Epithelial cell of proximal tubule (primary cell): ENCODE results near the gene ACTRT2. TPM values are rescaled to one million over a fixed set of nuclear protein-coding genes. Genes with fewer than 3 reads are reported as not detected.

ENCODE experiments used
- DNase-seq: peaks from one replicate; pipeline ENCODE4 v3.0.0-alpha.2; 2011; ENCODE audit warnings: low read depth
- H3K4me3 ChIP-seq: 2 replicates; pipeline ENCODE4 v1.5.1; 2011; ENCODE audit warnings: low read depth, mild to moderate bottlenecking, low read length
- CTCF ChIP-seq: conservative IDR thresholded peaks from 2 replicates; pipeline ENCODE4 v1.5.1; 2012; ENCODE audit warnings: low read depth, mild to moderate bottlenecking, low read length
- total RNA-seq: library from RNA; depleted of rRNA; stranded (reverse); fragments of >200 nt; gene quantifications from 2 replicates; pipeline ENCODE4 v1.2.3, GENCODE V29; 2015

The ACTRT2 gene
- total RNA-seq, 1 donor from 2014 or later: not detected

GRCh38 chr1:3056641-3057040, 35.4 kb downstream of the ACTRT2 start:
- no peak for TF ChIP-seq CTCF
- H3K4me3 ChIP-seq: no peak overlapping the region
- no peak for DNase-seq

GRCh38 chr1:3058263-3059030, 37.2 kb downstream of the ACTRT2 start:
- TF ChIP-seq CTCF: no peak
- DNase-seq: no peak
- no peak overlapping the region for H3K4me3 ChIP-seq

- H3K4me3 ChIP-seq: no peak overlapping the region
- no peak for DNase-seq
- TF ChIP-seq CTCF: no peak
These were observed 38.9 kb downstream of the ACTRT2 start for GRCh38 chr1:3060127-3060526.

GRCh38 chr1:3060601-3061551, 39.6 kb downstream of the ACTRT2 start:
- H3K4me3 ChIP-seq: no peak overlapping the region
- no peak for DNase-seq
- no peak for TF ChIP-seq CTCF

- no peak for TF ChIP-seq CTCF
- no peak for DNase-seq
- H3K4me3 ChIP-seq: no peak overlapping the region
These were observed 40.3 kb downstream of the ACTRT2 start for GRCh38 chr1:3061566-3061965.

- H3K4me3 ChIP-seq: no peak overlapping the region
- TF ChIP-seq CTCF: no peak
- no peak for DNase-seq
These were observed 40.8 kb downstream of the ACTRT2 start for GRCh38 chr1:3061981-3062615.
